HG02571 (cell line): ENCODE data around the gene CITED1.
"Not testable (repeated sequence)": the region's sequence is repeated elsewhere in the genome, so short reads cannot be mapped to it uniquely, and the experiment has no call there.

Experiments
- ATAC-seq: cut with Tn5 transposase; IDR thresholded peaks from one replicate; pipeline ENCODE4 v1.9.1; 2021; ENCODE audit warnings: mild to moderate bottlenecking, moderate library complexity; ENCODE audit not compliant: unreplicated experiment

Gene CITED1, protein sequence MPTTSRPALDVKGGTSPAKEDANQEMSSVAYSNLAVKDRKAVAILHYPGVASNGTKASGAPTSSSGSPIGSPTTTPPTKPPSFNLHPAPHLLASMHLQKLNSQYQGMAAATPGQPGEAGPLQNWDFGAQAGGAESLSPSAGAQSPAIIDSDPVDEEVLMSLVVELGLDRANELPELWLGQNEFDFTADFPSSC

DNA sequence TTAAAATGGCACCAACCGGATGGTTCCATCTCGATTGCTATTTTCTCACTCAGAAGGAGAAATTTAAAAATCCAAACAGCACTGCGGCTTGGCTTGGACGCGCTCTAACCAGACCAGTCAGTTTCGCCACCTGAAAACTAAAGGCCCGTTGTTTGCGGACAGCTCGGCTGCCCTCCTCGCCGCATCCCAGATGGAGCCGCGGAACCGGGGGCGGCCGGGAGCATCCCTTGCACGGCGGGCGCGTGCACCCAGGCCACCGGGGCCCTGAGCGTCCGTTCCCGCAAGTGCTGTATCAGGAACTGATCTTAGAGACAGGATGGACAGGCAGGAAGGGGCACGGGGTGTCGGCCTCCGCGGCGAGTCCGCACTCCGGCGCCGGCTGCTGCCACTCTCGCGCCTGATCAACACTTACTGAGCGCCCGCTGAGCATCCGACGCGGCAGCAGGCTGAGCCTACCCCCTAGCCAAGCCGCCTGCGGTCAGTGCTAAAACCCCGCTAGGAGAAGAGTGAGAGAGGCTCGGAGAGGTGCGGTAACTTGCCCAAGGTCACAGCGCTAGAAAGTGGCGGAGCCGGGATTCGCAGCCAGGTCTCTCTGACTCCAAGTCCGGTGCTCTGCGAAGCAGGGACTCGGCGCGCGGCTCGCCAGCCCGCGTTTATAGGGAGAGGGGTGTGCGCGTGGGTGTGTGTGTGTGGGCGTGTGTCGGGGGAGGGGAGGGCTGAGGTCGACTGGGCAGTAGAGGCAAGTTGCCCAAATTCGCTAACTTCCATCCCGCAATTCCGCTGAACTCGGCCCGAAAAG, at the start of gene CITED1:
Gene CITED1, minus strand, starts transcription at position 629 of the 799 bp plus-strand sequence. CDS start 3,045 bp downstream, outside the sequence.
- ATAC-seq, result no peak

DNA sequence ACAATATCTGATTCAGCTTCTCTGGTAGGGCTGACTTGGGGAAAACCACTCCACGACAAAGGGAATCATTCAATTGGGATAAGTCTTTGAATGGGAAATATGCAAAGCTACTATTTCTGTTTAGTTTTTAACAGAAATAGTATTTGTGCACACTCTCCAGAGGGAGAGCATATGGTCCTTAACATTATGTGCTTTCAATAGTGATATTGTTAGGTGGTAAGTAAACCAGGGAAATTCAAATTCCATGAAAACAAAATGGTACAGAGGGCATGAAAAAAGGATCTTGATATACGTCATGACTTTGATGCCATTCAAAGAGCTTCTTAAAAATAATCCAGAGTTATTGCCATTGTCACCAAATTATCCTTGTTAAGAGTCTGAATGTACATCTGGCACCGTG, 47.1 kb upstream of the CITED1 start:
- ATAC-seq, result no peak

DNA sequence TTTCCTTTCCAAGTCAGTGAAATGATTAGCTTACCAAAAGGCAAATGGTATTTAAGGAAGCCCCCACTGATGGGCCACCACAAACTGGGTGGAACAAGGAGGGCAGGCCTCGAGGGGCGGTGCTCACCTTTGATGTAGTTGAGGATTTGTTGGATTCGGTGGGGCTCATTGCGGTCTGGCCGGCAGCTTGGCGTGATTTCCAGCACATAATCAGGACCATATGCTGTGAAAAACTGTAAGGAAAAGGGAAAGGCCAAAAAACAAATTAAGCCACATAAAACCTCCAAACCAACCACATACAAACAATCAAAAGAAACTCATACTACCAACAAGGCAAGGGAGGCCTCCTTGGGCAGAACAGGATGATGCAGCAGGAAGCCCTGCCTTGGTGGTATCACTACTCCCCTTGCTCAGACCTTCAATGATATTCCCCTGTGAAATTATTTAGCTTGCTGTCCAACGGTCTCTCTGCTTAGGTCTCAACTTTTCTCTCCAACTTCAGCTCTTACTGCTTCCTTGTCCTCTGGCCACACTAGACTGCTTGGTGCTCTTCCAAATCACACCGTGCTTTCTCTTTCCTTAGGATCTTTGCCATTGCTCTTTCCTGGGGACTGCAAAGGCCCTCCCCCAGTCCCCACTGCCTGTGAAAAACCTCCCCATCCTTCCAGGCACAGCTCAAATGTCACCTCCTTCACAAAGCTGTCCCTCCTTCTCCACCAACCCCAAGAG, 46.1 kb upstream of the CITED1 start:
- ATAC-seq, result no peak

DNA sequence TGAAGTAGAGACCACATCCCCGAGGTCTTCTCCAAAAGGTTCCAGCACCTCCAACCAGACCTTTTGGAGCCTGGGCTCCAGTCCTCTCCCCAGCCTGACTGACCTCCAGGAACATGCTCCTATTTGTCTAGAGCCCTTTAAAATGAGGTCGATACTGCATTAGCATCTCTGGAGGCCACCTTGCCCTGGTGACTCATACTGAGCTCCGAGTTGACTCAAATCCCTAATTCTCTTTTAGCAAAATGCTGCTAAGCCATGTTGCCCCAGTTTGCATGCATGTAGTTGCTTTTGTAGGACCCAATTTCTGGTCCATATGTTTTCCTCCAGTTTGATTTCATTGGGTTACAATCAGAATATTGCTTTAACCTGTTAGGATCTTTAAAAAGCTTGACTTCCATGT, 43.5 kb upstream of the CITED1 start:
- peak; percentile 94 for ATAC-seq

DNA sequence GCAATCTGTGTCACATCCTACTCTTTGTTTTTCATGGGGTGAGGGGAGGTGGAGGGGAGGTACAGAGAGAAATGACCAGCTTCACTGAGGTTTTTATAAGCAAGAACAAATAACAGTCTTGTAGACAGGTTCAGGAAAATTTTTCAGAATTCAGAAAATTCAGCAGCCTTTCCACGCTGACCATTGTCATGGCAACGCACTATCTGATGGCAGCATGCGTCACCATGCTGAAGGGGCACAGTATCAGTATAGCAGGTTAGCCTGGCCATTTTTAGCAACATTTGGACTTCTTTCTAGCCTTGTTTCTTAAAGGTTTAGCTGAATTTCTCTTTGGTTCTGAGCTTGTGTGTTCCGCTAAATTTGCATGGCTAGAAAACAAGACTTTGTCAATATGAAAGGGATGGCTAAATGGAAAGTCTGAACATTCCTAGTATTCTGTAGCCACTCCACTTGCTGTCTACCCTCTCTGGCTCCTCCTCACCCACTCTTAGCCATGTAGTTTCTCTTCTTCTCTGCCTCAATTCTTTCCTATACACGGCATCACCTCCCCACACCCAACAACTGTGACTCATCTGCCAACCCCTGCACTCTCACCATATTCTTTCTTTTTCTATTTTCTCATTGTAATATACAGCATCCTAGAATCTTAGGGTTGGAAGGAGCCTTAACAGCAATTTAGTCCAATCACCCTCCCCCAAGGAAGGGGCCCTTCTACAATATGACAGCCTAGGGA, 42.7 kb upstream of the CITED1 start:
- no peak for ATAC-seq

DNA sequence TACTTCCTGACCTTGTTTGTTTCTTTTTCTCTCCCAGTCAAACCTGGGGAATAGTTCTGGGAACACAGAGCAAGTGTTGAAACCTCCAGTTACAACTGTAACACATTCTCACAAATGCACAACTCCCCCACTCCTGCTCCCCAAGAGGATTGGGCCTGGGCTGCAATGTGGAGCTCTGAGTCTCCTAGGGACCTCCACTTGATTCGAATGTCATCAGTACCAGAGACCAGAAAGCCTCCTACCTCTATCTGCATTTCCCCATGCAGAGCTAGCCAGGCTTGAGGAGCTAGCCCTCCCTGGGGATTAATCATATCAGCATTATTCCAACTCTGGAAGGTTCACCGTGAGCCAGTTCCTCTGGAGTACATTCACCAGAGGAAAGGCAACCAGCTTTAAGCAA, 41.7 kb upstream of the CITED1 start:
- no peak for ATAC-seq

DNA sequence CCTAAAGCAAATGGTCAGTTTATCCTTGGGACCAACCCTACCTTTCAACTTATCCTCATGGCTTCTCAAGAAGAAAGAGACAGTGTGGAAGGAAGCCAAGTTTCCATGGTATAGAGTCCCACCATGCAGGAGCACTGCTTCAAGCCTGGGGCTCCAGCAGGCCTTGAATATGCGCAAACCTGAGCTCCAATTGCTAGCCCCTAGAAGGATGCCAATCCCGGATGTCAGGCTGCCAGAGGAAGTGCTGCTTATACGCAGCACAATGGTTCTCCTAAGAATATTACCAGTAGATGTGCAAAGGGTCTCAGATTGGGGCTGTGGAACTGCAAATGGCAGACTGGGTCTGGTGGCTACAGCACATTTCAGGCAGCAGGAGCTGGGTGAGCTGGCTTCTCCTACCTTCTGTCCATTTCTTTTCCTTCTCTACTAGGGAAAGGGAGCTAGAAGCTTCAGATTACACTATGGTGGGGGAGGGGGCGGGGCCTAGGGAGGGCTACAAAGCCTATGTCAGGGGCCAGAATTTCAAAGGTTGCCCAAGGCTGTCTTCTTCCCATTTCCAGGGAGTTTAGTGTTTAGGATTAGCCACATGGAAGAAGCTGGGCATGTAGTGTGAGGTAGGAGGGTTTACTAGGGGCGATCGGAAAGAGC, 40.7 kb upstream of the CITED1 start:
- ATAC-seq, result no peak

DNA sequence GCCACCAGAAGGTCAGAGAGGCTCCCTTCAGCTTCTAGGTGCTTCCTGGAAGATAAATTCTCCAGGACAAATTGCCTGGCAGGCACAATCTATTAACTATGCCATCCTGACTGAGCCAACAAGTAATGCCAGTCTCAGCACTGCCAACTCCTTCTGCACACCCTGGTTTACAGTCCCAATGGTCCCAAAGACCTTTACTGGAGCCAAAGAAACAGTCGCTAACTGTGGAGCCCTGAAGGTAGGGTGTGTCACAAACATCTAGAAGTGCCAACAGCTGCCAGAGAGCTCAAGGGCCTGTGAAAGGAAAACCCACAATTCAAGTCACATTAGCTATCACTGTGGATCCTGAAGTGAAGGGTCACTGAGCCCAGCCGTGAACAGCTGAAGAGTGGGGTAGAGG, 34.9 kb upstream of the CITED1 start:
- no peak for ATAC-seq

DNA sequence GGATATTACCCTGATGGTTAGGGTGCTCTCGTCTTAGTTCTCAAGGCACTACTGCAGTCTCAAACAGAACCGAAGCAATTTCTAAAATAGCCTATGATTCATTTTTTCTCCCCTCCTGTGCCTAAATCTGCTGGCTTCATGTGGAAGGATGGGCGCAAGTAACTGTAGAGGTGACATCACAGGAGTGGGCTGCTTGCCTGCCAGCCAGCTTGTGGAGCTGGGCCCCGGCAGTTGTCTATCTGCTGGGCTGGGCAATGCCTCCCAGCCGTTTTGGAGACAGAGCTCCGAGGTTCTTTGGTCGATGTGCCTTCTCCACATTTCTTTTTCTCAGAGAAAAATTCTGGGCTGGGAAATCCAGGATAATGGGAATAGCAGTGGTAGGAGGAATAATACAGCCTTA, 34.3 kb upstream of the CITED1 start:
- ATAC-seq, result no peak

DNA sequence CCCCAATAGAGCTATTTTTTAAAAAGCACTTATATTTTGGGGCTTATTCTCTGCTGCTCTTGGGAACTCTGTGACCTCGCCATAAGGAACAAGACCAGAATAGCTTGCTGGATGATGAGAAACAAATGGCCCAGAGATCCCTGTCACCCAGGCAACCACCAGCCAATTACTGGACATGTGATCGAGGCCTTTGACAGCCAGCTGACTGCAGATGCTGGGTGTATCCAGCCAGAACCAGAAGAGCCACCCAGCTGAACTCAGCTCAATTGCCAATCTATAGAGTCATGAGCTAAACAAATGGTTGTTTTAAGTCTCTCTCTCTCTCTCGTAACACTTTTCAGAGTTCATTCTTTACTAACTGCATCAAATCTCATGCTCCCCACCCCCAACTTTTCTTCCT, 24.4 kb upstream of the CITED1 start:
- ATAC-seq, result no peak

DNA sequence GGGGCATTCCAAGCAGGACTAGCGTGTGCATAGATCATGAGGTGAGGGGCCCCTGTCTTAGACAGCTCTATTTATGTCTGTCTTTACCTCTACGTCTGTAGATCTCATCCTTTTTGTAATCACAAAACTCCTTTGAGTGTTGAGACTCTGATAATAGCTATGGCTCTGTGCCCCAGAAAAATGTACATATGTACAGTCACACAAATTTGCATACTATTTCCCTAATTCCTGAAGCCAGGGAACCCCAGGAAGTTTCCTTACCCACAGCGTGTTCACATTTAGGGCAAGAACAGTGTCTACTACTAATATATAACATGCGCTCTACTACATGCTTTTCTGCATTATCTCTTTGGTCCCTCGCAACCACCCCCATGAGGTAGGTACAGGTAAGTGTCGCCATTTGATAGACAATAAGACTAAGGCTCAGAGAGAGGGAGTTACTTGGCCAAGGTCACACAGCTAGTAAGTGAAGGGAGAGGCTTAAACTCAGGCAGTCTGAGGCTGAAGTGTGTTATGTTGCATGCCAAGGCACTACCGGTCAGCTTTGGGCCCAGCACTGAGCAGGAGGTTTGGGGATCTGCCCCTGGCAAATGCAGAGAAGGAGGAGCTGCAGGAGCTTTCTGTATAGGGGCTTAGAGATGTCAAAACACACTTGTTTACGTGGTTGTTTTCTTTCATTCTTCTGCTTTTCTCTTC, 21.0 kb upstream of the CITED1 start:
- ATAC-seq, result no peak

DNA sequence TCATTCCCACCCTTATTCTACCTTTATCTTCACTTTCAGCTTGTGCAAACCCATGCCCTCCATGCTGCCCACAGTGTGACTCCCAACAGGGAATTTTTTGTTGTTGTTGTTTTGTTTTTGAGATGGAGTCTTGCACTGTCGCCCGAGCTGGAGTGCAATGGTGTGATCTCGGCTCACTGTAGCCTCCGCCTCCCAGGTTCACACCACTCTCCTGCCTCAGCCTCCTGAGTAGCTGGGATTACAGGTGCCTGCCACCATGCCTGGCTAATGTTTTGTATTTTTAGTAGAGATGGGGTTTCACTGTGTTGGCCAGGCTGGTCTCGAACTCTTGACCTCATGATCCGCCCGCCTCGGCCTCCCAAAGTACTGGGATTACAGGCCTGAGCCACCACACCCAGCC, 13.9 kb upstream of the CITED1 start:
- not testable (repeated sequence) for ATAC-seq

DNA sequence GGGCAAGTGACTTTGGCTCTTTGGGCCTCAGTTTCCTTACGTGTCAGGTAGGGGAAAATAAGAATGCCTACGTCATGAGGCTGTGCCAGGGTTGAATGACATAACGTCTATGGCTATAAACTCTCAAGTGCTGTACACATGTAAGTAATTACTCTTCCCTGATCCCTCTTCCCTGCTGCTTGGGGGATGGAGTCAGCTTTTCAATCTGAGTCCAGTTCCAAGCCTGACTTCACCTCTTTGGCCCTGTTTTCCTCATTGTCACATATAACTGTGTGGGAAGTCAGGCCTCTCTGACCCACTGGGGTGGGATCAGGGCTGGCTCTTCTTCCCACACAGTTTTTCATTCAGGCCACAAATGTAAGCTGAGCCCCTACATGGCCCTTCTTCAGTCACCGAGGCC, 11.4 kb upstream of the CITED1 start:
- no peak for ATAC-seq

DNA sequence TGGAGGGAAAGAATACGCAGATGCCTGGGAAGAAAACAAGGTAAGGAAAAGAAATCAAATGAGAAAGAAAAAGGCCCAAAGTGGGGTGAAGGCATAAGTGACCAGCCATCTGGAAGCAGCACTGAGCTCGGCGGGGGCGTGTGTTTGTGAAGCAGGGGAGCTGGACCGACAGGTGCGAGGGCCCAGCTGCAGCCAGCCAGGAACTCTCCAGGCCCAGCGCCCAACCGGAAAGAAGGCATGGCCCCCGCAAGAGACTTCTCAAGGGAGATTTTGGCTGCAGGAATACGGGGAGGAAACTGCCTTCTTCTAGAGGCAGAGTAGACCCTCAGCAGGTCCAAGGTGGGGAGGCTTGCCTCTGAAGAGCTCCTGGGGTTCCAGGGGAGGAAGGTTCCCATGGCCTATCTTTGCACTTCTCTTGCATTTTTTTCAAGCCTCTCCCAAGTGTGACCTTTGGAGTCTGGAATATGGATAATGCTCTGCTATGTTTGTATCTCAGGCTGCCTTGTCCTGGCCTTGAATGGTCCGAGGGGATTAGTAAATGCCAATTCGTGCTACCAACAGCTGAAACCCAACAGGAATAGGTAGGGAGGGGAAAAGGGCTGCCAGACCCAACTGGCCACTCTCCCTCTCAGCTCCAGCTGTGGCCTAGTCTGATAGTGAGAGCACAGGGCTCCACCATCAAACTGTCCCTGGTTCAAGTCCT, 10.8 kb upstream of the CITED1 start:
- no peak for ATAC-seq

DNA sequence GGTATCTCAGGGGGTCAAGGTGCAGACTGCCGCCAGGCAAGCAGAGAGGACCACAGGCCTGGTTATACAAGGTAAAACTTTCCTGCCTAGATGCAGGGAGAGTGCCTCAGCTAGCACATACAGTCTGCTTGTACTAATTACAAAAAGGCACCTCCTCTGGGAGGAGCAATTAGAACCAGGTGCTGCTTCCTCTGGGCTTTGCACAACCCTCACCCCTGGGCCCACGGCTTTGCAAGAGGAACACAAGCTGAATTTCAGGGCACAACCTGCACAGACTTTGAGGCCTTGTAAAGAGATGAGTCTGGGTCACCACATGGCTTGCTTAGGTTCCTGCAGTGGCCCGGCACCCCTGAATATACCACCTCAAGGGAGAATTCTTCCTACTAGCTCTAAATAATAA, 9.2 kb upstream of the CITED1 start:
- ATAC-seq, result no peak

DNA sequence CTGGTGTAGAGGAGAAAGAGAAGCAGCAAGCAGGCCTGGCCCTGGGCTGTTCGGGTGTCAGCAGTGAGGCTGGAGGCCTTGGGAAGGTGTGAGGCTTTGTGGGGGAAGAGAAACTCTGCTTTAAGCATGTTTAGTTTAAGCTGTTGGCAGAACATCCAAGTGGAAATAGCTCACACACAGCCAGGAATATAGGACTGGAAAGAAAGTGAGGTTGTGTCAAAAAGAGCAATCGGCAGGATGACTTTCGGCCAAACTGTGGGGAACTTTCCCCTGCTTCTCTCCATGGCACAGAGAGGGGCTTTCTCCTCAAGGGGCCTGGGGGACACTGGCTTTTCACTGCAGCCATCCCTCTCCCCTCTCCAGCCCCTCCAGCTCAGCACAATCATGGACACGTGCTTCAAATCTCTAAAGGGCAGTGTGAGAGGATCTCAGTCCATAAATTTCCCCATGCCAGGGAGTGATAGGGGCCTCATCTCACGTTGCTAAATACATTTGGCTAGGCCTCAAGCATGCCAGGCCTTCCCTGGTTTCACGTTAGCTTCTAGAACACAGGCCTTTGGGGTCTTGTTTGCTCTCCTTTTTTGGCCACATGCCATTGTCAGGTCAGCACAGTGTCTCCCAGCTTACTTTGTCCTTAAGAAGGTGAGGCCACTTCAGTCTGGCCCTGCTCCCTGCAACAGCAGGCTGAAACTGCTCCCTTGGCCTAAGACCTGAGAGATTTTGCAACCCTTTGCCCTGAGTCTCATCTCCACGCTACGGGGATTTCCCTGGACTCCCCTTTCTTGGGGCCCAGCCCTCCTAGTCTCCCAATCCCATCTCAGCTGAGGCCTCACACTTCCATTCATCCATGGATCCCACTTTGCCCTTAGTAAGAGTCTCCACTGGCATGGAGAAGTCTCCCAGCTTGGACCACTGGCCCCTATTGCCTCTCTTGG, 8.3 kb upstream of the CITED1 start:
- no peak for ATAC-seq

DNA sequence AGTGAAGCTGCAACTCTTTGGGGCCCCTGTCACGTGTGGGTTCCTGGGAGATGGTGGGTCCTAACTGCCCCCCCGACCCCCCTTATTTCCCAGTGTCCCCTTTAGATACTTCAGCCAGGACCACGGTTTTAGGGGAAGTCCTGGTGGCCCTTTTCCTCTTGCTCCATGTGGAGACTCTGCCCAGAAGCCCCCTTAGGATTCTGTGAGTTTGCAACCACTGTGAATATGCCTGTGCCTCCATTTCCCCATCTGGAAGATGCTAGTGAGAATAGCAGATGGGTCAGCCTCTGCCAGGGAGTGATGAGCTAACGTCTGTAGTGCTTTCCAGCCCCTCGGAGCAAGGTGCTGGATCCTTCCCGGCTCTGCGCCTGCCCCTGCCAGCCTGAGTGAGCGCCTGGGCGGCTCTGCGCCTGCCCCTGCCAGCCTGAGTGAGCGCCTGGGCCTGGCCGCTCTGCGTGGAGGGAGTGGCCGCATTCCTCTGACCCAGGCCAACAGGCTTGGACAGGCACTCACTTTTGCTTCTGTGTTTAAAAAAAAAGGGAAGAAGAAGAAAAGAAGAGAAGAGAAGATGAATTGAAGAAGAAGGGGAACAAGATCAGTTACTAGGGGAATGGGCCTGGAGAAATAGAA, 6.7 kb upstream of the CITED1 start:
- ATAC-seq, result no peak
